ENCODE results near the gene SCAMP1.
"Not testable (repeated sequence)": the region's sequence is repeated elsewhere in the genome, so short reads cannot be mapped to it uniquely, and the experiment has no call there.

Gene SCAMP1

GRCh38 chr5:78359831-78360673 is at the start of gene SCAMP1:
Gene SCAMP1, plus strand, starts transcription at chr5:78360617. Its CDS starts 55 bp downstream, at chr5:78360672.
- DNase-seq (ENCODE audit: low read depth), result peak; percentile 88

DNA sequence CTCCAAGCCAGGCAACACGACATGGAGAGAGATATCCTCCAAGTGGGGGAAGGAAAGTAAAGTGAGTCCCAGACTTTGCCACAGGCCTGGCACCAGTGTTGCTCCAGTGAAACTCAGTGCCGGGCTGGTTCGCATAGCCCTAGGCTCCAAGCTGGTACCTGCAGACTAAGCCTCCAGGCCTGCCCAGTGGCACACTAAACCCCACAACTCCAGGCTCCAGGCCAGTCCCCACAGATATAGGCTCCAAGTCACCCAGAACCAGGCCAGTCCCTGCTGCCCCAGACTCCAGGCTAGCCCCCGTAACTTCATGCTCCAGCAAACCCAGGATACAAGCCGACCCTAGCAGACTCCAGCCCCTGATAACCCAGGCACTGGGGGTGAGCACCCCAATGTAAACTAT is 42.9 kb upstream of the SCAMP1 start:
- no peak for DNase-seq (ENCODE audit: low read depth)

DNA sequence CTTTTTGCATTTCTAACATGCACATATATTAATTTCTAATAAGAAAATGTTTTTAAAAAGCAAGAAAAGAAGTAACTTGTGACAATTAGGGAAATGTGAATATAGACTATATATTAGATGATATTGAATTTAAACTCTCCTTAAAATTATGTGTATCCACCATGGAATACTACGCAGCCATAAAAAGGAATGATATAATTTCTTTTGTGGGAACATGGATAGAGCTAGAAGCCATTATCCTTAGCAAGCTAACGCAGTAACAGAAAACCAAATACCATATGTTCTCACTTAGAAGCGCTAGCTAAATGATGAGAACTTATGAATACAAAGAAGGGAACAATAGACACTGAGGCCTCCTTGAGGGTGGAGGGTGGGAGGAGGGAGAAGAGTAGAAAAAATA is 42.1 kb upstream of the SCAMP1 start:
- no peak for DNase-seq (ENCODE audit: low read depth)

- no peak for DNase-seq (ENCODE audit: low read depth)
These were observed 40.0 kb upstream of the SCAMP1 start for GRCh38 chr5:78320401-78320800.

DNA sequence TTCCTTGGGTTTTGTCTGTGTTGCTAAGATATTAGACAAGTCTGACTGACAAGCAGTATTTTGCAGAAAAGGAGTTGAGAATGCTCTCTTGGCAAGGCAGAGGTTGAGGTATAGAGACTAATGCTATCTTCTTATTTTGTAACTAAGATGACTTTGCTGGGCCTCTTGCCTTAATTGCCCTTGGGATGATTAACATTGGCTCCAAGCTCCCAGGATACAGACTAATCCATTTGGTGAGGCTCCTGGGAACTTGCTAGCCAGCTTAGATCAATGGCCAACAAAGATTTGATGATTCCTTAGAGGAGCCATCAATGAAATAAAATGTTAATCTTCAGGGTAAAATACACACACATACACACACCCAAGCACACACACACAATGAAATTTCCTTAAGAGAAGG is 37.2 kb upstream of the SCAMP1 start:
- no peak for DNase-seq (ENCODE audit: low read depth)

DNA sequence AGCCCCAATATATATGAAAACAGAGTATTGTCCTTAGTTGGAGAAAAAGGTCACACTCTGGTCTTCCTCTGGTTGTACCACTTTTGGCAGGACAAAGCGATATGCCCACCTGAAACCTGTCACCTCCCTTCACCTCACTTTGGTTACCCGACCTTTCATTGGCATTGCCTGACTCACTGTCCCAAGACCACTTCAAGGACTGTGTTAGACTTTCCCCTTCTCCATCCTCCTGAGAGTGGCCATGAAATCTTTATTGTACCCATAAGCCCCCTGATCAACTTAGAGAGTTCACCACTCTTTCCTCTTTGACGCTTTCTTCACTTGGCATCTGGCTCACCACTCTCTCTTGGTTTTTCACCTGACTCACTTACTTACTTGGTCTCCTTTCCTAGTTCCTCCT is 33.5 kb upstream of the SCAMP1 start:
- DNase-seq (ENCODE audit: low read depth), result no peak

DNA sequence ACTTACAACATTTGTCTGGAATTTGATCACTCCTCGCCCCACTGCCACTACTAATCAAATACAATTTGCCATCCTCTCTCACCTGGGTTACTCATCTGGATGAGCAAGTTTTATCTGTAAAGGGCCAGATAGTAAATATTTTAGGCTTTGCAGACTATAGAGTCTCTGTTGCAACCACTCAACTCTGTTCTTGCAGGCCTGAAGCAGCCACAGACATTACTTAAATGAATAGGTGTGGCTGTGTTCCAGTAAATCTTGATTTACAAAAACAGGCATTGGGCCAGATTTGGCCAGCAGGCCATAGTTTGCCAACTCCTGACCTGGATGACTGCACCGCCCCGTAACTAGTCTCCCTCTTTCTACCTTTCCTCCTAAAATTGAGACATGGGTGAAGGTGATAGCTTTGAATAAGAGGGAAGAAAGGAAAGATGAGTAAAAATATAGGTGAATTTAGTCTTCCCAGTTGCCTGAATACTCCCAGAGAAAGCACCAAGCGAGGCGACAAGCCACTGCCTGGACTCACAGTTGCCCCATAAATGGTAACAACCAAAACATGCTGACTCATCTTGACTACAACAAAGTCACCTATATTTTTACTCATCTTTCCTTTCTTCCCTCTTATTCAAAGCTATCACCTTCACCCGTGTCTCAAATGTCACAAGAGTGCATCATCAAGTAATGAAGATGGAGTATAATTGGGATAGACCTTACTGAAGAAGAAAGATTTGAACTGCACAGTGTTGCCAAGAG is 32.5 kb upstream of the SCAMP1 start:
- no peak for DNase-seq (ENCODE audit: low read depth)

DNA sequence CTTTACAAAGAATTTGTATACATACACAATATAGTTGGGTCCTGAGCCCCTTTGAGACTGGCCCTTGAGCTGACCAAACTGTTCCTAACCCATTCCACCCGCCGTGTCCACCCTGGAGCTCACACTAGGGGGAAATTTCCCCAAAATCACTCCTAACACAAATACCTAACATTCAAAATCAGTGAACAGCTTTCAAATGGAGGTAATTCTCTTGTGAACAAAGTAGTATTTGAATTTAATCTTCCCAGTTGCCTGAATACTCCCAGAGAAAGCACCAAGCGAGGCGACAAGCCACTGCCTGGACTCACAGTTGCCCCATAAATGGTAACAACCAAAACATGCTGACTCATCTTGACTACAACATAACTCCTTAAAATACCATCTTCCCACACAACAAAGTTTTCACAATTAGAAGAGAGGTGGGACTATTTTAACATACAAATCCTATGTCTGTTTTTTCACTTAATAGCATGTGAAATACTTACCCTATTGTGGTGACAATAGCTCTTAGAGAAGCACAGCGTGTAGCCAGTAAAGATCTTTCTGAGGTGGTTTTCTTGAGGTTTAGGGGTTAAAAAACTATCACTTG is 31.7 kb upstream of the SCAMP1 start:
- no peak for DNase-seq (ENCODE audit: low read depth)

DNA sequence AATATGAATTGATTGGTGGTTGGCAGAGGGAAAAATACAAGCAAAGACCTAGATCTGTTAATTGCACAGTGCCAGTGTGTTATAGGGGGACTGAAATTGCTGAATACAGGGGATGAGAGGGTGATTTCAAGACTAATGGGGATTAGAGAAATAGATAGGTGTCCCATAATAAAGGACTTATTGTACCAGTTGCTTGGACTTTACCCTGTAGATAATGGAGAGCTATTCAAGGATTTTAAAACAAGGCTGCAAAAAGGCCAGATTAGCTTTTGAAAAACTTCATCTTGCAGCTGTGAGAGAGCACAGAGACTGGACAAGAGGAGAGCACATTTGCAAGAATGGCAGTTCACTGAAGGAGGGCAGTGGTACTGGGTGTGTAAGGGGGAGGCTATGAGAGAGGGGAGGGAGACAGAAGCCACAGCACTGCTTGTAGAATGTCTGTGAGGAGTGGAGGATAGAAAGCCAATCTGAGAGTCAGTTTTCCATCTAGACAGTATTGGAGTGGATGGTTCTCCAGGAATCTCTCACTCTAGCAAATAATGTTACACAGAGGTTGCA is 28.8 kb upstream of the SCAMP1 start:
- no peak for DNase-seq (ENCODE audit: low read depth)

- no peak for DNase-seq (ENCODE audit: low read depth)
These were observed 25.6 kb upstream of the SCAMP1 start for GRCh38 chr5:78334811-78335210.

- no peak for DNase-seq (ENCODE audit: low read depth)
These were observed 24.4 kb upstream of the SCAMP1 start for GRCh38 chr5:78335976-78336375.

GRCh38 chr5:78336698-78337097 is 23.7 kb upstream of the SCAMP1 start:
- DNase-seq (ENCODE audit: low read depth), result no peak

GRCh38 chr5:78339617-78340436 is 20.6 kb upstream of the SCAMP1 start:
- DNase-seq (ENCODE audit: low read depth), result no peak

DNA sequence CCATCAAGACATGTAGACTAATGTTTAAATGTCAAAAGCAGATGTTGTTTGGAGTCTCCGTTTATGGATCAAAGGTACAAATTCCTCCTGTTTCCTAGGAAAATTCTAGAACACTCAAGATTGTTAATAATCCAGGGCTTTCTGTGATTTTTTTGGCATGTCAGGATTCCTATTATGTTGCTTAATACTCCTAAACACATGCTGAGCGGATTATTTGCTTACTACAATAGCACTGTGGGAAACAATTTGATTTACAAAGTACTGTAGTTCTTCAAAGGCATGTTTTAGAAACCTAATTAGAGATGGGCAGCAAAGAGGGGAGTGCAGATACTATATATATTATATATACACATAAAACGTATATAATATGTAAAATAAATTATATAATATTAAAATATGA is 19.0 kb upstream of the SCAMP1 start:
- no peak for DNase-seq (ENCODE audit: low read depth)

DNA sequence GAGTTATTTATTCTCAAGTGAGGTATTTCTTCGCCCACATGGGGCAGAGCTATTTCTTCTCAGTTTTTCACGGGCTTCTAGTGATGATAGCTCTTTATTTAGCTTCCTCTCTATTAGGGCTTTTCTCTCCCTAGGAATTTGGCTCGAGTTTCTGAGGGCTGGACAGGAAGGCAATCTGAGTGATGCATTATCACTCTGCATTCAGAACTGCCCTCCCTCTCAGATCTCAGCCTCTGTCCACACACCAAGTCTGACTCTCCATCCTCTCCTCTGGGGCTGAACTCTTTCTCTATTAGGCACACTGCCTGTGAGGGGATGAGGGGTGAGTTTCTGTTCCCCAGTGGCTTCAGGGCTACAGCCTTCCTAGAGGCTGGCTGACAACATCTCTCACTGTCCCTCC is 14.9 kb upstream of the SCAMP1 start:
- no peak for DNase-seq (ENCODE audit: low read depth)

- no peak for DNase-seq (ENCODE audit: low read depth)
These were observed 6.9 kb upstream of the SCAMP1 start for GRCh38 chr5:78353520-78353919.

- DNase-seq (ENCODE audit: low read depth), result no peak
These were observed 6.2 kb upstream of the SCAMP1 start for GRCh38 chr5:78354066-78354670.

DNA sequence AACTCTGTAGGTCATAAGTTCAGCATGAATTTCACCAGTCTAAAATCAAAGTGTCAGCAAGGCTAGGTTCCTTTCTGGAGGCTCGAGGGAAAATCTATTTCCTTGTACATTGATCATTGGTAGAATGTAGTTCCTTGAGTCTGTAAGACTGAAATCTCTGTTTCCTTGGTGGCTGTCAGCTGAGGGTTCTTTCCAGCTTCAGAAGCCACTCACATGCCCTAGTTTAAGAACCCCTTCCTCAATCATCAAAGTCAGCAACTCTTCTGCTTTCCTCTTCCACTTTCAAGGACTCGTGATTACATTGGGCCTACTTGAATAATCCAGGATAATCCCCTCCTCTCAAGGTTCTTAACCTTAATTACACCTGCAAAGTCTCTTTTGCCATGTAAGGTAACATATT is 4.9 kb upstream of the SCAMP1 start:
- no peak for DNase-seq (ENCODE audit: low read depth)

GRCh38 chr5:78359455-78359830 is 974 bp upstream of the SCAMP1 start:
- DNase-seq (ENCODE audit: low read depth), result not testable (repeated sequence)

DNA sequence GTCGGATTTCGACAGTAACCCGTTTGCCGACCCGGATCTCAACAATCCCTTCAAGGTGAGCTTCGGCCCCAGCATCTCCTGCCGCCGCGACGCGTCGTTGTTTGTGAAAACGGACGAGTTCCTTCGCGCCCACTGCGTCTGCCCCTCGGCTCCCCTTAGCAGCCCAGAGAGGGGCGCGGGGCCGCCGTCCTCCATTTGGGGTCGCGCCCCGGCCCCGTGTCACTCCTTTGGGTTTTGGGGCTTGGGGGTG is 182 bp downstream of the SCAMP1 start:
- no peak for DNase-seq (ENCODE audit: low read depth)

DNA sequence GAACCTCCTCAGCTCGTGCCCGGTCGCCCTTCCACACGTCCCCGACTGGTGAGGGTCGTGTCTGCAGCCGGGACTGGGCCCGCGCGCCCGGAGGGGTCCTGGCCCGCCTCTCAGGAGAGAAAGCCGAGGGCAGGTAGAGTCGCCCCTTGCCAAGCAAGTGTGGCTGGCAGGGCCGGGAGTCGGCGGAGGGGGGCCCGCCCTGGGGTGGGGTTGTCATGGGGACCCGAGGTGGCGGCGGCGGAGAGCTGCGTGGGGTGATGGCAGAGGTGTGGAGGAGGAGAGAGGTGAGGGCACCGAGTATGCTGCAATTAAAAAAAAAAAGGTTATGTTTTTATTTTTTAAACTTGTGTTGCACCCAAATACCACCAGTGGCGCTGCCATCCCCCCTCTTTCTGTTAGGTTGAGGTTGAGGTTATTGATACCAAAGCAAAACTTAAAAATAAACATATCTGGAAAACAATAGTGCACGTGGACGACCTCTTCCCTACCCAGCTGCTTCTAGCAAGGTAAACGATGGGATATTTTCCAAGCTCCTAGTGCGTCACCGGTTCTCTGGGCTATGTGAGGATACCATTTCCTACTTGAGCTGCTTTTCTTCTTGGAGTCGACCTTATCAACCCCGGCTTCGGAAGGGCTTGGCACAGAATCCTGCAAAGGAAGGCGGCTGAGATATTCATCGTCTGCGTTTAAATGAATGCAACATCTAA is 660 bp downstream of the SCAMP1 start:
- DNase-seq (ENCODE audit: low read depth), result peak; percentile 55

All from activated T-cell treated with anti-CD3 and anti-CD28 coated beads for 1 hour (primary cell).